Measurements from ENCODE around the gene MEA1.

The MEA1 gene

GRCh38 chr6:43037706-43038105 is 24.0 kb upstream of the MEA1 start:
- no peak for DNase-seq

DNA sequence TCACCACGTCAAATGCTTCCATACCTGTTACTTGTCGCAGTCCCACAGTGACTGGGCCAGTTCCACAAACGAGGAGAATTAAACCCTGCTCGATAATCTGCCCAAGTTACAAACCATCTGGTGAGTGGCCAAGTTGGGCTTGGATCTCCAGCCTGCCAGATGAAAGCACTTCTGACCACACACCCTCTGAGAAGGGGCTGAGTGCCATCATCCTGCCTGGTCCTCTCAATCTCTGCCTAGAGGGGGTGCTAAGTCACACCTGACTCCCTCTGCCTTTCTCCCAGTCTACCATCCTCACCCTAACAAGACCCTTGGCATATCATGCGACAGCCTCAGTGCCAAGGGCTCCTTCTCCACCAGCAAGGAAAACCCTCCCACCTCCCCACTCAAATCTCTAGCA is 23.5 kb upstream of the MEA1 start:
- no peak for DNase-seq

DNA sequence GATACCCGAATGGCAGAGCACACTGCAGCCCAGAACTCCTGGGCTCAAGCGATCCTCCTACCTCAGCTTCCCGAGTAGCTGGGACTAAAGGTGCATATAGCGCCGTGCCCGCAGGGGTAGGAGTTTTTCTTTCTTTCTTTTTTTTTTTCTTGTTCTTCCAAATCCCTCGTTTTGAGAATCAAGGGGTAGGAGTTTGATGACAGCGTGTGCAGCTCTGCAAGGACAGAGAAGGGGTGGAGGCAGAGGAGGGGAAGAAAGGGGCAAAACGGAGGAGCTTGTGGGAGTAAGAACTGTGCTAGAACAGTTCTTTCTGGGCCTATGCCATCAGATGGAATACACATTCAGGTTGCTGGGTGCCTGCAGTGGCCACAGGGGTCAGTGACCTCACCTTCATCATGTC is 23.0 kb upstream of the MEA1 start:
- no peak for DNase-seq

GRCh38 chr6:43035495-43036194 is 21.9 kb upstream of the MEA1 start:
- no peak for DNase-seq

GRCh38 chr6:43034190-43034525 is 20.4 kb upstream of the MEA1 start:
- DNase-seq = no peak

DNA sequence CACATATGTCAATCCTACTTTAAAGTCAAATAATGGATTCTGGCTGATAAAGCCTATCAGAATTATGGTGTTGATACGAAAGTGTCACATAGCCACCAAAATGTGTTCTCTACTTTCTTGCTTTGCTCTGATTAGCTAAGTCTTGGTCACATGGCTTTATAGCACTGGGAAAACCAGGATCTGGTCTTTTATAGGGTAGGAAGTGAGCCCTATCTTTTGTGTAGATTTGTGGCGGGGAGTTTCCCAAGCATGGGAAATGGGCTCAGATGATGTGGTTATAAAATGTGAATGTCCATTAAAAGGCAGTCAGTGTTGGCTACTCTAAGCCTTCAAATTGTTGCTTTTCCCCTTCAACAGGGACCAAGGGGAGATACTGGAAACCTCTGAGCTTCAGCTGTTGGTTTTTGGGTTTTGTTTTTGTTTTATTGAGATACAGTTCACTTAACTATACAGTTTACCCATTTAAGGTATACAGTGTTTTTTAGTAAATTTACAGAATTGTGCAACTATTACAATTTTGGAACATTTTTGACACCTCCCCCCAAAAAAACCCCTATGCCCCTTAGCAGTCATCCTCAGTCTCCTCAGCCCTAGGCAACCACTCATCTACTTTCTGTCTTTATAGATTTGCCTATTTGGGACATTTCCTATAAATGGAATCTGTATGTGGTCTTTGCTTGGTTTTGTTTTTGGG is 19.9 kb upstream of the MEA1 start:
- DNase-seq = no peak

DNA sequence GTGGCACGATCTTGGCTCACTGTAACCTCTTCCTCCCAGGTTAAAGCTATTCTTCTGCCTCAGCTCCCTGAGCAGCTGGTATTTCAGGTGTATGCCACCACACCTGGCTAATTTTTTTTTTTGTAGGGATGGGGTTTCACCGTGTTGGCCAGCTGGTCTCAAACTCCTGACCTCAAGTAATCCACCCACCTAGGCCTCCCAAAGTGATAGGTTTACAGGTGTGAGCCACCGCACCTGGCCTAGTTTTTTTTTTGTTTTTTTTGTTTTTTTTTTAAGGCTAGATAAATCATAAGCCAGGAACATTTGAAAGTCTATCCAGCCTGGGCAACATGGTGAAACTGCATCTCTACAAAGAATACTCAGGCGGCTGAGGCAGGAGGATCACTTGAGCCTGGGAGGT is 18.6 kb upstream of the MEA1 start:
- no peak for DNase-seq

GRCh38 chr6:43029120-43029519 is 15.4 kb upstream of the MEA1 start:
- DNase-seq = no peak

DNA sequence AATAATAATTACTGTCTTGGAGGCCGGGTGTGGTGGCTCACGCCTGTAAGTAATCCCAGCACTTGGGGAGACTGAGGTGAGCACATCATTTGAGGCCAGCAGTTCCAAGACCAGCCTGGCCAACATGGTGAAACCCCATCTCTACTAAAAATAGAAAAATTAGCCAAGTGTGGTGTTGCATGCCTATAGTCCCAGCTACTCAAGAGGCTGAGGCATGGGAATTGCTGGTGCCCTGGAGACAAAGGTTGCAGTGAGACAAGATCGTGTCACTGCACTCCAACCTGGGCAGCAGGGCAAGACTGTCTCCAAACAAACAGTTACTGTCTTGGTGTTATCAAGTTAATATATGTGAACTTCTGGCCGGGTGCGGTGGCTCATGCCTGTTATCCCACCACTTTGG is 12.6 kb upstream of the MEA1 start:
- no peak for DNase-seq

DNA sequence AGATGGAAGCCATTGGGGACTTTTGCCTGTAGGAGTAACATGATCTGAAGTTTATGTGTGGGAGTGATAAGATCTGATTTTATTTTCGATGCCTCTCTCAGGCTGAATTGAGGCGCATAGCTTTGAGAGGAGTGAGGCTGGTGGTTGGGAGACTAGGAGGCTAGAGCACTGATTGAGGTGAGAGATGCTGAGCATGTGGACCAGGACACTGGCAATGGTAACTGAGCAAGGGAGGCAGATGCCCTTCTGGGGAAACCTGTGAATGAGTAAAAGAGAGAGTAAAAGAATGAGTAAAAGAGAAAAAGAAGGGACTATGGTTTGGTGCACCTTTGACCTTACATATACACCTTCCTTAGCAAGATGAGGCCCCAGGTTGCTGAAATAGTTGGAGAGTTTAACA is 10.7 kb upstream of the MEA1 start:
- no peak for DNase-seq

GRCh38 chr6:43021270-43022047 is 7.7 kb upstream of the MEA1 start, which contains the start of gene RRP36:
Gene RRP36 (plus strand): TSS chr6:43021623. CDS start chr6:43021655, 32 bp downstream.
- DNase-seq = peak; percentile 8

GRCh38 chr6:43020847-43021246 is 7.1 kb upstream of the MEA1 start:
- no peak for DNase-seq

GRCh38 chr6:43020052-43020705 is 6.4 kb upstream of the MEA1 start:
- no peak for DNase-seq

GRCh38 chr6:43019152-43019551 is 5.4 kb upstream of the MEA1 start:
- DNase-seq = no peak

DNA sequence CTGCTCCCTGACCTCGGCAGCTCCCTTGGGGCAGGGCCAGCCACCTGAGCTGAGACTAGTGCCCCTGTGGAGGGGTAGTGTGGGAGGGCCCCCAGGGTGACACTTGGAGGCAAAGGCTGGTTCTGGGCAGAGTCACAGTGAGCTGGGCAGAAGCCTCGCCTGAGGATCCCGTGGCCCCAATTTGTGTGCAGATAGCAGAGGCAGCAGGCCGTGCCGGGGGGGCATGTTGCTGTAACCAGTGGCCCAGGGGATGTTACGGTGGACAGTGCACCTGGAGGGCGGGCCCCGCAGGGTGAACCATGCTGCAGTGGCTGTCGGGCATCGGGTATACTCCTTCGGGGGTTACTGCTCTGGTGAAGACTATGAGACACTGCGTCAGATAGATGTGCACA is 3.2 kb upstream of the MEA1 start:
- no peak for DNase-seq

GRCh38 chr6:43016176-43016942 is 2.6 kb upstream of the MEA1 start:
- DNase-seq = no peak

DNA sequence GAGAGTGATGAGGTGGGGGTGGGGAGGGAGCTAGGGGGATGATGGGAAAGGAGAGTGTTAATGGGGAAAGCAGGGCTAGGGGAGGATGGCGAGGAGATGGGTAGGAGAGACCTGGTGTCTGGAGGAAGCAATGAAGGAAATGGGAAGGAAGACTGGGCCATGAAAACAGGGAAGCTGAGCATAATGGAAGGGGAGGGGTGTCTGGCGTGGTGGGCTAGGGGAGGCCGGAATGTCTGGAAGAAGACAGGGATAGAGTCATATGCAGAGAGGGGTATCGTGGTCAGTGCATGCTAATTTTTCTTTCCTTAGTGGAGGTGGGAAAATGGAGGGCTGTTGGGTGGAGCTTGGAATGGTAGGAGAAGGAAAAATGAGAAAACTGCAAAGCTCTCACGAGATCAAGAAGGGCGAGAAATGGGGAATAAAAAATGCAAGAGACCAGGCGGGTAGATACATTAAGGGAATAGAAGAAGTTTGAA is 726 bp upstream of the MEA1 start:
- no peak for DNase-seq

DNA sequence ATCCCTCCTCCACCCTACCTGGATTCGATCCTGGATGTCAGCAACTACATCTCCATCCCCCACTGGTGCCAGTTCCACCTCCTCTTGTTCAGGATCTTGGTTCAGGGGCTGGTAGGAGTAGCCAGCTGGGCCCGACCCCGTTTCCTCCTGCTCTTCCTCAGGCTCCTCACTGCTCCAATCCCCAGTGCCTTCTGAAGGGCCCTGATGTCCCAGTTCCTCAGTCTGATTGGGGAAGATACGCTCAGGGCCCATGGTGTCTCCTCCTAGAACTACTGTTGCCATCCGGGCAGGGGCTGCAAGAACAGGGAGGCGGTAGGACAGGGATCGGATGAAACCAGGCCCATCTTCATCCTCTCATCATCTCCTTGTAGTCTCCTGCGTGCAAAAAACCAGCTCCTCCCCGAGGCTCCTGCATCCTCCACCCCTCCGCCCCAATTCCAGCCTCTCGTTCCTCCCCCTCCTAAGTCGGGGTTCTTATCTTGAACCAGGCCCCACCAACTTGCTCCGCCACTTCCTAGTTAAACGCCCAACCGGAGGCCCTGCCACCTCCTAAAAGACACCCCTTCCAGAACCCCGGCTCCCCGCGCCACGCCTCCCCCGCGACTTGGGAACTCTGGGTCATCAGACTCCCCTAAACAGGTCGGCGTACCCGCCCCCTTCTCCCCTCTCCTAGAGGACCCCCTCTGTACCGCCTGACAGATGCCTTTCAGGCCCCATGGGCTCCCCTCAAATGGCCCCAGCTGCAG is 476 bp downstream of the MEA1 start:
- no peak for DNase-seq

DNA sequence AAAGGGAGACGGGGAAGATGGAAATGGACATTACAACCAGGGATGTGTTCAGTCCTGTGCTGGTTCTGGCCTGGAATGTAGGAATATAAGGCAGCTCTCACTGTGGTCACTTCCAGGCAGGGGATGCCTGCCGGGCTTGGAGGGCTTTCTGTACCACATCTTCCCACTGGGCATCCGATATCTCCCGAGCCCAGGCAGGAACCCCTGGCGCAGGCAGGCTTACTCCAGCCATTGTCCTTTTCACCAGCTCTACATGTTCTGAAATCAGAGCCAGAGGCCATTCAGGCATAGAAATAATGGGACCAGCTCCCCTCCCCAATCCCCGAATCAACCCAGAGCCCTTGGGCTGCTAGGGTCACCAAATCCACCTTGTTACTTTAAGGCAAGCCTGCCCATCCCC is 1.4 kb downstream of the MEA1 start:
- no peak for DNase-seq

DNA sequence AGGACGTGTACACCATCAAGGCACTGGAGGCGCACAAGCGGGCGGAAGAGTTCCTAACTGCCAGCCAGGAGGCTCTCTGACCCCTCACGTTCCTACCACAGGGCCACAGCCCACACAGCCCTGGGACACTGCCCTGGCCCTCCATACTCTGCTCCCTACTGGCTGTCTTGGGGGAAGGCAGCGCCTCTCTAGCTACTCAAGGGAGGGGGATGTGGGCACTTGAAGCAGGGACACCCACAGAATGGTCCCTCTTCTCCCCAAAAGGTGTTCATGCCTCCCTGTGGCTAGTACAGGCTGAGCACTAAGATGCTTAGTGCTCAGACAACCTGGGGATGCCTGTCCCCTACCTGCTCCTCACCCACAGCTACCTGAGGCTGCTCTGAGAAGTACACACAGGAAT is 2.5 kb downstream of the MEA1 start:
- DNase-seq = no peak

- peak; percentile 6 for DNase-seq
These were observed 4.6 kb downstream of the MEA1 start for GRCh38 chr6:43009124-43009523.

DNA sequence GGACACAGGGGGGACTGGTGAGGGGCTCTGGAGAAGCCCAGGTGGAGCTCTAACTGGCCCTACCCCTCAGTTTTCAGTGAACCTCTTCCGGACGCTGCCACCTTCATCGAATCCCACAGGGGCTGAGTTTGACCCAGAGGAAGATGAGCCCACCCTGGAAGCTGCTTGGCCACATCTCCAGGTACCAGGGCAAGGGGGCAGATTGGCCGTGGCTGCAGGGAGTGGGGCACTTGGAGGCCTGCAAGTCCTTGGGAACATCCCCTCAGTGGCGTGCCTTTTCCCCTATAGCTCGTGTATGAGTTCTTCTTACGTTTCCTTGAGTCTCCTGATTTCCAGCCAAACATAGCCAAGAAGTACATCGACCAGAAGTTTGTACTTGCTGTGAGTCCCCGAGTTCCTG is 6.6 kb downstream of the MEA1 start:
- no peak for DNase-seq

Data from NCI-H2107 (cell line).